IPS-11a (cell line): ENCODE results near the gene COL8A2.
"Not testable (repeated sequence)": the region's sequence is repeated elsewhere in the genome, so short reads cannot be mapped to it uniquely, and the experiment has no call there.

Experiments
- H3K4me3 ChIP-seq: one replicate; pipeline ENCODE4 v1.5.1; 2013; ENCODE audit warnings: low read depth, low read length, control low read depth

Gene COL8A2

DNA sequence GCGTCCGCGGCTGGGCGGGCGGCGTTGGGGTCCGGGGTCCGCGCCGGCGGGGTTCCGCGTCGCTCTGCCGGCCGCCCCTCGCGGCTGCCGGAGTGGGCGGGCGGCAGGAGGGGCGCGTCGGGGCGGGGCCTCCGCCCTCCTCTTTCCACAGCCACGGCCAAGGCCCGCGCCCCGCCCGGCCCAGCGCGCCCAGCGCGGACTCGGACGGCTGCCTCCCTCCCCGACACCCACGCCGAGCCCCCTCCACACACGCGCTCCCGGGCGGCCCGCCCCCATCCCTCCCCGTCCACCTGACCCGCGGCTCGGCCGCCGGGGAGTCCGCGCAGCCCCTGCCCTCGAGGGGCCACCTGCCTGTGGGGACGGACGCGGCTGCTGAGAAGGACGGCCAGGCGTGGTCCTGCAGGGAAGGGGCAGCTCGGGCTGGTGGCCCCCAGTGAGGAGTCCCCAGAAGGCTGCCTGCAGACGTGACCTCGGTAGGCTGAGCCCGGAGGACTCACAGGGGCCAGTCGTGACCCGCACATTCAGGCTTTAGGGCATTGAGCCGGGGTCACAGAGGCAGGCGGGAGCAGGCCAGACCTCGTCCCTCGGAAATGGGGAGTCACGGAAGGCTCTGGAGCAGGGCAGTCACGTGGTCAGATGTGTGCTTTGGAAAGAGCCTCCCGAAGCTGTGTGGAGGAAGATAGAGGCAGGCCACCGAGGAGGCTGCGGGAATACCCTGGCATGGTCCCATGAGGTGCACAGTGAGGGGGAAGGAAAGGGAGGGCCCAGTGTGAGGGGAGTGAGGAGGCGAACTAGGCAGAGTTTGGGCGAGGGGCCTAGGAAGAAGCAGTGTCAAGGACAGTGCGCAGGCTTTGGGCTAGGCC lies at the start of gene COL8A2:
Gene COL8A2 (minus strand): TSS at position 94 of the 863 bp plus-strand sequence. CDS start 24,980 bp downstream, outside the sequence.
- H3K4me3 ChIP-seq, result peak within 1 kb of the TSS; percentile 21

GRCh38 chr1:36174713-36175112 lies 49.7 kb upstream of the COL8A2 start:
- H3K4me3 ChIP-seq, result no peak overlapping the region

- no peak overlapping the region for H3K4me3 ChIP-seq
Observed at GRCh38 chr1:36172983-36173382, 48.0 kb upstream of the COL8A2 start.

GRCh38 chr1:36172017-36172747 lies 47.2 kb upstream of the COL8A2 start:
- H3K4me3 ChIP-seq, result no peak overlapping the region

- H3K4me3 ChIP-seq, result no peak overlapping the region
Observed at GRCh38 chr1:36170643-36171412, 45.8 kb upstream of the COL8A2 start.

DNA sequence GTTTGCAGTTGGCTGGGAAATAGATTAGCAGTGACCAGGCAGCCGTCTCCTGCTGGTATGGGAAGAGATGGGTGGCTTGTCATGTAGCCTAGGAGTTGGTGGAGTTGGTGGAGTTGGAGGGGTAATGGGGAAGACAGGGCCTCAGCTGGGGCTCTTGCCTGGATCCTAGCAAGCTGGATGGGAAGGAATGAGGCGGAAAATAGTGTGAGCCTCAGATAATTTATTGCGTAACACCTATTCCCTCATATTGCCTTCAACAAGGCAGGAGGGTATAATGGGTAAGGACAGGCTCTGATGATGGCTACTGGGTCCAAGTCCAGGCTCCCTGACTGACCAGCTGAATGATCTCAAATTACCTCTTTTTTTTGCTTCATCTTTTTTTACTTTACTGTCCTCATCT lies 43.5 kb upstream of the COL8A2 start:
- H3K4me3 ChIP-seq, result no peak overlapping the region

- no peak overlapping the region for H3K4me3 ChIP-seq
Observed at GRCh38 chr1:36166938-36167905, 42.2 kb upstream of the COL8A2 start.

GRCh38 chr1:36166136-36166535 lies 41.1 kb upstream of the COL8A2 start:
- H3K4me3 ChIP-seq, result no peak overlapping the region

GRCh38 chr1:36165145-36165544 lies 40.1 kb upstream of the COL8A2 start:
- no peak overlapping the region for H3K4me3 ChIP-seq

- H3K4me3 ChIP-seq, result no peak overlapping the region
Observed at GRCh38 chr1:36164361-36164760, 39.3 kb upstream of the COL8A2 start.

GRCh38 chr1:36163426-36163825 lies 38.4 kb upstream of the COL8A2 start:
- no peak overlapping the region for H3K4me3 ChIP-seq

- H3K4me3 ChIP-seq, result no peak overlapping the region
Observed at GRCh38 chr1:36162680-36163239, 37.7 kb upstream of the COL8A2 start.

- no peak overlapping the region for H3K4me3 ChIP-seq
Observed at GRCh38 chr1:36161641-36162531, 36.9 kb upstream of the COL8A2 start.

- H3K4me3 ChIP-seq, result peak overlapping the region; percentile 48
Observed at GRCh38 chr1:36160949-36161485, 36.0 kb upstream of the COL8A2 start.

GRCh38 chr1:36160388-36160948 lies 35.4 kb upstream of the COL8A2 start:
- no peak overlapping the region for H3K4me3 ChIP-seq

DNA sequence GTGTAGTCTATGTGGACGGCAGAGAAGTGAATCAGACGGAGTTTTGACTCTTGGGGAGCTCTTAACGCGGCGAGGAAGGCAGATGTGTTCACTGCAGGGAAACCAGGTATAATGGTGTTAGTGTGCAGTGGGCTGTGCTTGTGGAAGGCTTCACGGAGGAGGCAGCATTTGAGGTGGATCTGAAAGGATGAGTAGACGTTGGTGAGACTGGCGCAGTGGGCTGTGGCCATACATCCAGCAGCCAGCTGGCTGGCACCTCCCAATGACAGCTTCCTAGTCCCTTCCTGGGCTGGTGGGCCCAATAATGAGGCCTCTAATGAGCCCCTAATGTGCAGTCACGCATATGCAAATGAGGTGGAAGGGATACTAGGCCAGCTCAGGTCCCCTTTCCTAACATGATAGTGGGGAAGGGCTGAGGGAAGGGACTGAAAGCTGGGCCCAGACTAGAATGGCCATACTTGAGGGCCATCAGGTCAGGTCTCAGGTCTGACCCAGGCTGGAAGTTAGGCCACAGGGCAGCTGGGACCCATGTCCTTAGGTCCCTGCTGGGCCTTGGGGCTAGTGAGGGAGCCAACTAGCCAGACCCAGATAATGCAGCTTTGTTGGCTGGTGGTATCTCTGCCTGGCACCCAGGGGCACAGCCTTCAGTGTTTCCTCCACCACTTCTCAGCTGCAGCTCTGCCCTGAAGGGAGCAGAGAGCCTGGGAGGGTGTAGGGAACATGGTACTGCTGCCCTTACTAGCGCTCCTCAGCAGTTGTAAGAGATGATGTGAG lies 34.8 kb upstream of the COL8A2 start:
- no peak overlapping the region for H3K4me3 ChIP-seq

- H3K4me3 ChIP-seq, result not testable (repeated sequence)
Observed at GRCh38 chr1:36158827-36159252, 33.8 kb upstream of the COL8A2 start.
